OCI-LY3 (cell line): ENCODE data around the gene PAK4.

Experiments
- H2AFZ ChIP-seq: fragments of 200-600, 300-600 bp; shearing (Covaris generic); 2 replicates; pipeline ENCODE4 v1.6.0; 2014; ENCODE audit warnings: antibody characterized with exemption, low read depth, low read length
- H3K27ac ChIP-seq: fragments of 200-600, 300-600 bp; sonication (generic); 2 replicates; pipeline ENCODE4 v1.5.1; 2014; ENCODE audit warnings: mild to moderate bottlenecking, low read length, moderate library complexity, mixed read lengths
- H3K27me3 ChIP-seq: fragments of 200-600, 300-600 bp; sonication (generic); 2 replicates; pipeline ENCODE4 v1.6.1; 2014; ENCODE audit warnings: low read depth, low read length, mixed read lengths
- H3K36me3 ChIP-seq: fragments of 200-600, 300-600 bp; sonication (generic); replicated peaks from 2 replicates; pipeline ENCODE3; 2014; ENCODE audit warnings: low read depth, low read length, mixed read lengths
- H3K4me1 ChIP-seq: fragments of 300-600, 200-600 bp; sonication (generic); 2 replicates; pipeline ENCODE4 v1.6.1; 2014; ENCODE audit warnings: low read length, mixed read lengths
- H3K4me2 ChIP-seq: fragments of 200-600, 300-600 bp; sonication (generic); 2 replicates; pipeline ENCODE4 v1.6.1; 2014; ENCODE audit warnings: low read length, mixed read lengths
- H3K4me3 ChIP-seq: fragments of 300-600, 200-600 bp; sonication (generic); 2 replicates; pipeline ENCODE4 v1.5.1; 2014; ENCODE audit warnings: antibody characterized with exemption, mild to moderate bottlenecking, low read length, moderate library complexity
- H3K79me2 ChIP-seq: fragments of 300-600, 200-600 bp; shearing (Covaris generic); 2 replicates; pipeline ENCODE4 v1.6.1; 2014; ENCODE audit warnings: mild to moderate bottlenecking, low read length, mixed read lengths
- H3K9ac ChIP-seq: fragments of 300-600, 200-600 bp; shearing (Covaris generic); 2 replicates; pipeline ENCODE4 v1.6.0; 2014; ENCODE audit warnings: mild to moderate bottlenecking, low read length, moderate library complexity
- H3K9me3 ChIP-seq: fragments of 200-600, 300-600 bp; shearing (Covaris generic); 2 replicates; pipeline ENCODE4 v1.6.1; 2014; ENCODE audit warnings: low read length, mixed read lengths; ENCODE audit not compliant: insufficient read depth
- H4K20me1 ChIP-seq: fragments of 200-600, 300-600 bp; sonication (generic); 2 replicates; pipeline ENCODE4 v1.6.1; 2016; ENCODE audit warnings: low read length, mixed read lengths; ENCODE audit not compliant: insufficient read depth
- EZH2phosphoT487 ChIP-seq: fragments of 200-600 bp; shearing (Covaris generic); IDR thresholded peaks from 2 replicates; pipeline ENCODE4 v1.6.1; 2018; ENCODE audit warnings: antibody characterized with exemption, mixed run types, low read depth
- TF ChIP-seq, protein P1 (sequence below): fragments of 200-600, 300-600 bp; sonication (generic); IDR thresholded peaks from 2 replicates; pipeline ENCODE4 v1.5.1; 2014; ENCODE audit warnings: antibody characterized with exemption, low read length, low read depth

PAK4 gene

DNA sequence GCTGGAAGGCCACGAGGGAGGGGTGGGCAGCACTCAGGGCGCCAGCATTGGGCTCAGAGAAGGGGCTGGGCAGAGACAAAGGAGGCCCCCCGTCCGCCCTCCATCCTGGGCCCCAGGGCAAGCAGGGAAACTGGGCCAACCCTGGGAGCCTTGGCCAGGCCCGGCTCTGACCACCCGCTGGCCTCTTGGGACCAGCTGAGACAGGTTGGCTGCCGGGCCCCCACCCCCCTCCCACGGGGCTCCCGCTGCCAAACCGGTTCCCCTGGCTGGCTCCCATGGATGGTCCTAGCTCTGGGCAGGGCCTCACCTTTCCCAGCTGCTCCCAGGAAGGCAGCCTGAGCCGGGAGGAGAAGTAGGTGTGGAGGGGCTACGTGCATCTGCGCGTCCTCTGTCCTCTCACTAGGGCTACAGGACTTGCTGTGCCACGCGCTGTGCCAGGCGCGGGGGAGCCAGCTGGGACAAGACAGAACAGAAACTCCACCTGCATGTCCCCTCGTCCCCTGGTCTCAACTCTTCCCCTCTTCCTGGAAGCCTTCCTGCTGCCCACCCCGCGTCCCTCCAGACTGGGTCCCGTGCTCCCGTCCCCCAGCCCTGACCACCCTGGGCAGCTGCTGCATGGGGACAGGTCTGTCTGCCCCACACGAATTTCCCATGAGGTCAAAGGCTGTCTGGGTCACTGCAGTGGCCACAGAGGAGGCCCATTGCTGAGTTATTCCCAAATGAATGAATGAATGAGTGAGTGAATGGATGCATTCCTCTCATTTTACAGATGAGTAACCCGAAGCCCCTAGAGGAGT is 42.1 kb downstream of the PAK4 start:
- H3K27ac ChIP-seq, result no peak overlapping the region
- H3K4me2 ChIP-seq, result no peak overlapping the region
- no peak overlapping the region for H3K9ac ChIP-seq
- no peaks in the 10 kb centered on the region for H3K4me1 ChIP-seq
- no peaks in the 10 kb centered on the region for H3K27me3 ChIP-seq
- H4K20me1 ChIP-seq, result peaks cover 6% of the 10 kb centered on the region
- H3K4me3 ChIP-seq, result no peak overlapping the region
- H2AFZ ChIP-seq, result no peak overlapping the region
- no peaks in the 10 kb centered on the region for H3K9me3 ChIP-seq
- H3K79me2 ChIP-seq, result no peaks in the 10 kb centered on the region
- peaks cover 2% of the 10 kb centered on the region for H3K36me3 ChIP-seq
- TF ChIP-seq, protein P1, sequence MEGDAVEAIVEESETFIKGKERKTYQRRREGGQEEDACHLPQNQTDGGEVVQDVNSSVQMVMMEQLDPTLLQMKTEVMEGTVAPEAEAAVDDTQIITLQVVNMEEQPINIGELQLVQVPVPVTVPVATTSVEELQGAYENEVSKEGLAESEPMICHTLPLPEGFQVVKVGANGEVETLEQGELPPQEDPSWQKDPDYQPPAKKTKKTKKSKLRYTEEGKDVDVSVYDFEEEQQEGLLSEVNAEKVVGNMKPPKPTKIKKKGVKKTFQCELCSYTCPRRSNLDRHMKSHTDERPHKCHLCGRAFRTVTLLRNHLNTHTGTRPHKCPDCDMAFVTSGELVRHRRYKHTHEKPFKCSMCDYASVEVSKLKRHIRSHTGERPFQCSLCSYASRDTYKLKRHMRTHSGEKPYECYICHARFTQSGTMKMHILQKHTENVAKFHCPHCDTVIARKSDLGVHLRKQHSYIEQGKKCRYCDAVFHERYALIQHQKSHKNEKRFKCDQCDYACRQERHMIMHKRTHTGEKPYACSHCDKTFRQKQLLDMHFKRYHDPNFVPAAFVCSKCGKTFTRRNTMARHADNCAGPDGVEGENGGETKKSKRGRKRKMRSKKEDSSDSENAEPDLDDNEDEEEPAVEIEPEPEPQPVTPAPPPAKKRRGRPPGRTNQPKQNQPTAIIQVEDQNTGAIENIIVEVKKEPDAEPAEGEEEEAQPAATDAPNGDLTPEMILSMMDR, result no peak
- no peak for TF ChIP-seq EZH2phosphoT487

DNA sequence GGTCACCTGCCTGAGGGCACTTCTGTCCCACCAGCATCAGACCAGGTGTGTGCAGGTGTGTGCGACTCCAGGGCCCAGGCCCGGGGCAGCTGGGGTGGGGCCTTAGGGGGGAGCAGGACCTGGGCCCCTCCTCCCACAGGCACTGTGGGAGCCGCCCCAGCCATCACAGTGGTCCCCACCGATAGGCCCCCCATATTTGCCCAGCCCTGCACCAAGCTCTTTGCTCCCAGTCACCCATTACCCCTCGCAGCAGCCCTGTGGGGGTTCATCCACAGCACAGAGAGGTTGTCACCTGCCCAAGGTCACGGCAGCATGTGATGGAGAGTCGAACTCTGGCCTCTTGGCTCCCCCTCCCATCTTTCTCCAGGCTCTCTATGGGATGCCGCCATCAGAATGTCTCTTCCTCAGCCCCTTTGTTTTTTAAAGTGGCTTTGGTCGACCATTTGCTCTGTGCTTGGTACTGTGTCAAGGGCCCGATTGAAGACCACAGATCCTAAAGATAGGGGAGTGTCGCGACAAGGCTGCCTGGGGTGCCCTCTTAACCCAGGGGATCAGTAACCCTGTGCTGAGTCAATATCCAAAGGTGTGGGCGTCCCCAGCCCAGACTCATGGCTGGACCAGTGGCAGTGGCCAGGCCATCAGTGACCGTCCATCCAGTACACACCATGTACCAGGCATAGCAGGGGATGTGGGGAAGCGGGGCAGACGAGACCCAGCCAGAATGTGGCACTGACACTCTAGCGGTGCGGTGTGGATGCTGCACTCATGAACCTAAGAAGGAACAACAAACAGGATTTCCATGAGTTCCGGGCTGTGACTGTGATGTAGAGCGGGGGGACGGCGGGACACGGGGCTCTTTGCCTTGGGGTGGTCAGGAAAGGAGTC is 42.9 kb downstream of the PAK4 start:
- H3K9me3 ChIP-seq, result no peaks in the 10 kb centered on the region
- no peak overlapping the region for H3K4me3 ChIP-seq
- no peaks in the 10 kb centered on the region for H3K27me3 ChIP-seq
- H3K79me2 ChIP-seq, result no peaks in the 10 kb centered on the region
- TF ChIP-seq, protein P1, result no peak
- TF ChIP-seq EZH2phosphoT487, result no peak
- no peak overlapping the region for H3K9ac ChIP-seq
- no peak overlapping the region for H2AFZ ChIP-seq
- peaks cover 2% of the 10 kb centered on the region for H3K36me3 ChIP-seq
- peaks cover 2% of the 10 kb centered on the region; the same call in 1 of the 2 replicates for H4K20me1 ChIP-seq
- H3K27ac ChIP-seq, result no peak overlapping the region
- H3K4me1 ChIP-seq, result no peaks in the 10 kb centered on the region
- H3K4me2 ChIP-seq, result no peak overlapping the region

DNA sequence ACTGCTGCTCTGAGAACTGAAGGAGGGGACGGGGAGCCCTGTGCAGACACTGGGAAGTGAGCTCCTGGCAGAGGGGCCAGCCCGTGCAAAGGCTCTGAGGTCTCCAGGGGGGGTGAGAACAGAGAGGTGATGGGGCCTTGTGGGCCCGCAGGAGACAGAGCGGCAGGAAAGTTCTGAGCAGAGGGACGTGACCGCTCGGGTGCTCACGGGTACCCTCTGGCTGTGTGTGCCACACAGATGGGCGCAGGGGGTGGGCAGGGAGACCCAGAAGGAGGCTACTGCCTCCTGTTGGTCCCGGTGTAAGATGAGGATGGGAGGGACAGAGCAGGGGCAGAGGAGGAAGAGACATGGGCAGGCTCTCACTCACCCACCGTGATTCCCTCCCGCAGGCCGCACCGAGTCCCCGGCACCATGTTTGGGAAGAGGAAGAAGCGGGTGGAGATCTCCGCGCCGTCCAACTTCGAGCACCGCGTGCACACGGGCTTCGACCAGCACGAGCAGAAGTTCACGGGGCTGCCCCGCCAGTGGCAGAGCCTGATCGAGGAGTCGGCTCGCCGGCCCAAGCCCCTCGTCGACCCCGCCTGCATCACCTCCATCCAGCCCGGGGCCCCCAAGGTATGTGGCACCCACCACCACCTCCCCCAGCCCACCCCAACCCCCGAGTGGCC is 43.7 kb downstream of the PAK4 start:
- H3K27ac ChIP-seq, result no peak overlapping the region
- H3K4me1 ChIP-seq, result no peaks in the 10 kb centered on the region
- H3K9ac ChIP-seq, result no peak overlapping the region
- peaks cover 2% of the 10 kb centered on the region for H3K36me3 ChIP-seq
- TF ChIP-seq, protein P1, result no peak
- no peak for TF ChIP-seq EZH2phosphoT487
- H3K9me3 ChIP-seq, result no peaks in the 10 kb centered on the region
- H3K4me2 ChIP-seq, result no peak overlapping the region
- no peaks in the 10 kb centered on the region for H3K79me2 ChIP-seq
- H3K27me3 ChIP-seq, result no peaks in the 10 kb centered on the region
- H2AFZ ChIP-seq, result no peak overlapping the region
- H3K4me3 ChIP-seq, result no peak overlapping the region
- no peaks in the 10 kb centered on the region; the same call in 1 of the 2 replicates for H4K20me1 ChIP-seq
